Ishikawa (cell line): Measurements from ENCODE around the gene ARID1B.

Experiments used
- CREB1 ChIP-seq: IDR thresholded peaks from 2 replicates; pipeline ENCODE4 v1.6.1; 2012; ENCODE audit warnings: low read depth
- MAX ChIP-seq: IDR thresholded peaks from 2 replicates; pipeline ENCODE4 v1.6.1; 2012
- NFIC ChIP-seq: IDR thresholded peaks from 2 replicates; pipeline ENCODE4 v1.6.1; 2012
- TAF1 ChIP-seq: IDR thresholded peaks from 2 replicates; pipeline ENCODE4 v1.6.1; 2012; ENCODE audit warnings: low read depth, mild to moderate bottlenecking
- TCF12 ChIP-seq: IDR thresholded peaks from 2 replicates; pipeline ENCODE4 v1.6.1; 2012; ENCODE audit warnings: low read depth
- USF1 ChIP-seq: IDR thresholded peaks from 2 replicates; pipeline ENCODE4 v1.6.1; 2012
- TF ChIP-seq, protein P1 (sequence below): IDR thresholded peaks from 2 replicates; pipeline ENCODE4 v1.6.1; 2012; ENCODE audit warnings: low read depth, mild to moderate bottlenecking

DNA sequence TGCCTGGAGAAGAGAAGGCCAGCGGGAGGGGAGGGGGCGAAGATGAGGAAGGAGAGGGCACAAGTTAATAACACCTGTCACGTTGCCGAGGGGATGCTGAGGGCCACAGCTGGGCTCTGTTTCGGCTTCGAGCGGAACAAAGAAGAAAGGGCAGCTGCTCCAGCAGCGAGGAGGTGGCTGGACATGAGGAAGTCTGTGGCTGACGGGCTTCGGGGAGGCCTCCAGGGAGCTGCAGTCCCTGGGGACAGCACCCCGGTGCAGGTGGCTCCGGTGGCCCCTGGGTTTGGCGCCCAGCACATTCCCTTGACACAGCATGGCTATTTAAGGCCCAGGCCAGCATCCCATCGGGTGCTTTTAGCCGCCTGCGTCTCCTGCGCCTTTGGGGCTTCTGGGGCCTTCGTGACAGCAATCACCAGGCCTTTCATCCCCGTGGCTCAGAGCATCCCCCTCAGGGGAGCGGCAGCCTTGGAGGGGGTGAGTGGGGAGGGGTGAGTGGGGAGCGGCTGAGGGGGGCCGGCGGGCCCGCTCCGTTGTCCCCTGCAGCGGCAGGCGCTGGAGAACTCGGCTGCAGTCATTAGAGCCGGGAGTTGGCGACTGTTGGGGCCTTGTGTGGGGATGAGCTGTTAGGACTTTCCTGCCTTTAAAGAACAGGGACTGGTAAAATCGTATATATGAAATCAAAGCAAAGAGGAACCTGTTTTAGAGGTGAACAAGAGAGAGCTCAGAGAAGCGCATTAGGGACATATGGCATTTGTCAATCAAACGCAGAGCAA lies 447.2 kb downstream of the ARID1B start:
- TF ChIP-seq NFIC (no peak), TCF12 (no peak), CREB1 (no peak), TAF1 (no peak), USF1 (no peak), MAX (no peak)
- TF ChIP-seq, protein P1, sequence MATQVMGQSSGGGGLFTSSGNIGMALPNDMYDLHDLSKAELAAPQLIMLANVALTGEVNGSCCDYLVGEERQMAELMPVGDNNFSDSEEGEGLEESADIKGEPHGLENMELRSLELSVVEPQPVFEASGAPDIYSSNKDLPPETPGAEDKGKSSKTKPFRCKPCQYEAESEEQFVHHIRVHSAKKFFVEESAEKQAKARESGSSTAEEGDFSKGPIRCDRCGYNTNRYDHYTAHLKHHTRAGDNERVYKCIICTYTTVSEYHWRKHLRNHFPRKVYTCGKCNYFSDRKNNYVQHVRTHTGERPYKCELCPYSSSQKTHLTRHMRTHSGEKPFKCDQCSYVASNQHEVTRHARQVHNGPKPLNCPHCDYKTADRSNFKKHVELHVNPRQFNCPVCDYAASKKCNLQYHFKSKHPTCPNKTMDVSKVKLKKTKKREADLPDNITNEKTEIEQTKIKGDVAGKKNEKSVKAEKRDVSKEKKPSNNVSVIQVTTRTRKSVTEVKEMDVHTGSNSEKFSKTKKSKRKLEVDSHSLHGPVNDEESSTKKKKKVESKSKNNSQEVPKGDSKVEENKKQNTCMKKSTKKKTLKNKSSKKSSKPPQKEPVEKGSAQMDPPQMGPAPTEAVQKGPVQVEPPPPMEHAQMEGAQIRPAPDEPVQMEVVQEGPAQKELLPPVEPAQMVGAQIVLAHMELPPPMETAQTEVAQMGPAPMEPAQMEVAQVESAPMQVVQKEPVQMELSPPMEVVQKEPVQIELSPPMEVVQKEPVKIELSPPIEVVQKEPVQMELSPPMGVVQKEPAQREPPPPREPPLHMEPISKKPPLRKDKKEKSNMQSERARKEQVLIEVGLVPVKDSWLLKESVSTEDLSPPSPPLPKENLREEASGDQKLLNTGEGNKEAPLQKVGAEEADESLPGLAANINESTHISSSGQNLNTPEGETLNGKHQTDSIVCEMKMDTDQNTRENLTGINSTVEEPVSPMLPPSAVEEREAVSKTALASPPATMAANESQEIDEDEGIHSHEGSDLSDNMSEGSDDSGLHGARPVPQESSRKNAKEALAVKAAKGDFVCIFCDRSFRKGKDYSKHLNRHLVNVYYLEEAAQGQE, result no peak
